ENCODE results near the gene OR12D2.
A peak's percentile ranks its signal among the peaks of the same experiment; 100 is the strongest.
"Not testable (repeated sequence)": the region's sequence is repeated elsewhere in the genome, so short reads cannot be mapped to it uniquely, and the experiment has no call there.

The OR12D2 gene, protein sequence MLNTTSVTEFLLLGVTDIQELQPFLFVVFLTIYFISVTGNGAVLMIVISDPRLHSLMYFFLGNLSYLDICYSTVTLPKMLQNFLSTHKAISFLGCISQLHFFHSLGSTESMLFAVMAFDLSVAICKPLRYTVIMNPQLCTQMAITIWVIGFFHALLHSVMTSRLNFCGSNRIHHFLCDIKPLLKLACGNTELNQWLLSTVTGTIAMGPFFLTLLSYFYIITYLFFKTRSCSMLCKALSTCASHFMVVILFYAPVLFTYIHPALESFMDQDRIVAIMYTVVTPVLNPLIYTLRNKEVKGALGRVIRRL

DNA sequence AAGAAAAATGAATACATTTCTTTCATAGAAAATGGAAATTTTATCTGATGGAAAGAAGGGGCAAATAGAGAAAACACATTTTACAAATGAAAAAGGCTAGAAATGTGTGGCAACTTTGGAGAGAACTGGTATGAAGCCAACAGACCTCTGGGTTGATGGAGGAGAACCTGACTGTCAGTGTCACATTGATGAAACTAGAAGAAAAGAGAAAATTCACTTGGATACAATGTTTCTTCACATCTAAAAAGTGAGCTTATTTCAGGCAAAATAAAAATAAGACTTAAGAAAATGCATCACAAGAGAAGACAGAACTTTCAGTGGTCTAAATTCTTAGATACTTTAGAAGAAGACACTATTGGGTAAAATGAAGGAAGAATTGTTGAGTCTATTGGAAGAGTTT lies at the start of gene OR12D2:
TSS of gene OR12D2 (plus strand) at position 301 of the 400 bp plus-strand sequence. CDS start 1,069 bp downstream, outside the sequence.
- DNase-seq (ENCODE audit: low read depth), result no peak

- not testable (repeated sequence) for DNase-seq (ENCODE audit: low read depth)
These were observed 46.1 kb upstream of the OR12D2 start for GRCh38 chr6:29349348-29349747.

- DNase-seq (ENCODE audit: low read depth), result no peak
These were observed 40.5 kb upstream of the OR12D2 start for GRCh38 chr6:29354980-29355379.

DNA sequence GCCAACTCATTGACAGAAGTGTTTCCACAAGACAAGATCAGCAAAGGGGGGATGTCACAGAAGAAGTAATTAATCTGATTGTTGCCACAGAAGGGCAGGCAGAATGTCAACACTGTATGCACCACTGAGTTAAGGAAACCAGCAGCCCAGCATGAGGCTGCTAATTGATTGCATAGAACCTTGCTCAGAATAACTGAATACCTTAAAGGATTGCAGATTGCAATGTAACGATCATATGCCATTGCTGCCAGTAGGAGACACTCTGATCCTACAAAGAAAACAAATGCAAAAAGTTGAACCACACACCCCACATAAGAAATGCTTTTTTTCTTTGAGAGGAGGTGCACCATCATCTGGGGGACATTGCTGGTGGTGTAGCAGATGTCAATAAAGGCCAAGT lies 39.8 kb upstream of the OR12D2 start:
- DNase-seq (ENCODE audit: low read depth), result no peak

GRCh38 chr6:29368765-29369164 lies 26.7 kb upstream of the OR12D2 start, which contains the start of gene OR5V1:
Gene OR5V1 (minus strand): TSS chr6:29368865. CDS start chr6:29356195, 12,670 bp downstream.
- DNase-seq (ENCODE audit: low read depth), result no peak

- no peak for DNase-seq (ENCODE audit: low read depth)
These were observed 20.2 kb upstream of the OR12D2 start, which contains the start of gene OR12D3 for GRCh38 chr6:29375191-29375590. Gene OR12D3 (minus strand): TSS chr6:29375291. CDS start chr6:29375287, 4 bp downstream.

- DNase-seq (ENCODE audit: low read depth), result peak; percentile 11
These were observed 19.4 kb upstream of the OR12D2 start for GRCh38 chr6:29376003-29376402.

GRCh38 chr6:29388533-29388932 lies 6.9 kb upstream of the OR12D2 start:
- no peak for DNase-seq (ENCODE audit: low read depth)

DNA sequence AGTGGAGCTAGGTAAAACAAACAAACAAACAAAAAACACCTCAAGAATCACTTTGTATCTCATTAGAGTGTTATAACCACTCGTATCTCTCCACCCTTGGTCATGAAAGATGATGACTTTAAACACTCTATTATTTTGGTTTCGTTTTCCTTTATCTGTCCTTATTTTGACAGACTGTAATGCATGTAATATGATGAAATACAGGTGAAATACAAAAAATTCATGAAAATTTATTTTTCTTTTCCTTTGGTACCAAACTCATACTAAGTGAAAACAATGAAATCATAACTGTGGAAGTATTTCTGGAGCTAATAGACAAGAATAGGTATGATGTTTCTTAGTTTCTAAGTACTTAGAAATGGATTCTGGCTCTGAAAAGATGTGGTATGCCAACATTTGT lies 4.1 kb downstream of the OR12D2 start:
- no peak for DNase-seq (ENCODE audit: low read depth)

DNA sequence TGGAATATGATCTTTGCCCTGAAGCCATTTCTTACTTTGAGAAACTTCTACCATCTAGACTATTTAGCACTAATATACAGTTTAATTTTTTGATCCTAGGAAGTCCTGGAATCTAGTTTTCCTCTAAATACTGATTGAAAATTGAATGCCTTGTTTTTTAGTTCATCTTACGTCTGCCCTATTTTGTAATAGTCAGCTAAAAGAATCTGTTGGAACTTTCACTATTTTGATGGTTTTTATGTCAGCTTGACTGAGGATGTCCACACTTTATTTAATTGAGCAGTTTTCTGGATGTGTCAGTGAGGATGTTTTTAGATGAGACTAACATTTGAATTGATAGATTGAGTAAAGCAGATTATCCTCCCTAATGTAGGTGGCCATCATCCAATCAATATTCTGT lies 8.4 kb downstream of the OR12D2 start:
- DNase-seq (ENCODE audit: low read depth), result no peak

GRCh38 chr6:29414588-29414987 lies 19.2 kb downstream of the OR12D2 start, which contains the start of gene OR12D1:
Gene OR12D1 (plus strand): TSS chr6:29414928.
- DNase-seq (ENCODE audit: low read depth), result no peak

GRCh38 chr6:29419516-29419915 lies 24.1 kb downstream of the OR12D2 start:
- DNase-seq (ENCODE audit: low read depth), result no peak

DNA sequence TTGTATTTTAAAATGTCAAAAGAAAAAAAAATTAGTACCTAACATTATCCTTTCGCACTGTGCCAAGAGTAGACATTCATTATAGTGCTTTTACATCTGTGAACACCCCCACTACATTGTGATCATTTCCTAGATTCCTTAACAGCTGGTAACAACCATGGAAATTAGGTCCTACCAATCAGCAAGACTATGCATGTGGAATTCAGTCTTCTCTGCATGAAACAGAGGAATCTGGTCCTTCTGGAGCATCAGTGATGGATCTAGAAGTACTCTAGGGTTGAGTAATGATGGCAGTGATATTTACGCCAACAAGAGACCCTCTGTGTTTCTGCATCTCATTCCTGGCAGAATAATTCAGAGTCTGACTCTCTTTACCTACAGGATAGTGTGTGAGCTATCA lies 28.7 kb downstream of the OR12D2 start:
- DNase-seq (ENCODE audit: low read depth), result no peak

DNA sequence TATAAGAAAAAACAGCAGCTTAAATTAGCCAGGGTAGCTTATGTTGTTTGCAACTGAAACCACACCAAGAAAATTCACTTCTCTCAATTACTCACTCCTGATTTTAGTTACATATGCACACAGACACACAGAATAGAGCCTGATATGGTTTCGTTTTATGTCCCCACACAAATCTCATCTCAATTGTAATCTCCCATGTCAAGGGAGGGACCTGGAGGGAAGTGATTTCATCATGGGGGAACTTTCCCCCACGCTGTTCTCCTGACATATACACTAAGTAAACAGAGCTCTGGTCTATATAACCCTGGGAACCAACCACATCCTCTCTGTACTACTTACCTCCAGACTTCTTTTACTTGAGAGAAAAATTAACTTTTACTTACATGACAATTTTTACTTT lies 29.1 kb downstream of the OR12D2 start:
- DNase-seq (ENCODE audit: low read depth), result no peak

DNA sequence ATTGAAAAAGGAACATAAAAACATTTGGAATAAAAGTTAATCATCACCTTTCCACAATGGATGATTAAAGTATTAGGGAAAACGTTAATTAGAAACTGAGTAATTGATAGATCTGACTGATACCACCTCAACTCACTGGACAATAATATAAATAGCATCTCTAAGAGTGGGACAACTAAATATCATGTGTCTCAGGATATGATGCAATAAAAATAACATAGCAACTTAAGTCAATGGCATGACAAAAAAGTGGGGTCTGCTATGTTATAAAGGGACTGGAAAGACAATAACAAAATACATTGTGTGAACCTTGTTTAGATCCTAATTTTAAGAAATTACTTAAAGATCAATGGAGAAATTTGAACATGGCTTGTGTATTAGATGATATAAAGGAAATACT lies 29.6 kb downstream of the OR12D2 start:
- no peak for DNase-seq (ENCODE audit: low read depth)

DNA sequence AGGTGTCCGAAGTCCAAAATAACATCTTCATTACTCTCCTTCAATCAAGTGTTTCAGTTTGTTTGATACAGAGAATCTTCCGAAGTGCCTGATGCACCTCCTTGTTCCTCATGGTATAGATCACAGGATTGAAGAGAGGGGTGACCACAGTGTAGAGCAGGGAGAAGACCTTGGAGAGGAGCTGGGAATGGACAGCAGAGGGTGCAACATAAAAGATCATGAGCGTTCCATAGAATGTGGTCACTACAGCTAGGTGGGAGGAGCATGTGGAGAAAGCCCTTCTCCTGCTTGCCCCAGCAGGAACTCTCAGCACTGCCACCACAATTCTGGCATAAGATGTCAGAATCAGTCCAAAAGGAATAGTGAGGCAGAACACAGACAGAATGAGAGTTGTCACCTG lies 31.2 kb downstream of the OR12D2 start:
- DNase-seq (ENCODE audit: low read depth), result no peak

DNA sequence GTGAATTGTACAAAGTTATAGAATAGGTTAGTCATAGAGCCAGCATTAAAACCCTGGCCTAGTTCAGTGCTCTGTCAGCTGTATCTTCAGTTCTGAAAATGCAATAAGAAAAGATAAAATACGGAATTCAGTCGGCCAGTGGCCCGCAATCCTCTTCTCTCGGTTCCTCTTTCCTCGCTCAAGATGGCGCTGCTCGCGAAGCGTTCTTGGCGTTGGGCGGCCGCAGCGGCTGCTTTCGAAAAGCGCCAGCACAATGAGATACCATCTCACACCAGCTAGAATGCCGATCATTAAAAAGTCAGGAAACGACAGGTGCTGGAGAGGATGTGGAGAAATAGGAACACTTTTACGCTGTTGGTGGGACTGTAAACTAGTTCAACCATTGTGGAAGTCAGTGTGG lies 41.3 kb downstream of the OR12D2 start:
- DNase-seq (ENCODE audit: low read depth), result not testable (repeated sequence)

GRCh38 chr6:29439006-29439405 lies 43.6 kb downstream of the OR12D2 start, which contains the start of gene OR10C1:
Gene OR10C1 (plus strand): TSS chr6:29439306. CDS start chr6:29440016, 710 bp downstream.
- no peak for DNase-seq (ENCODE audit: low read depth)

GRCh38 chr6:29442719-29443118 lies 47.3 kb downstream of the OR12D2 start:
- peak; percentile 5 for DNase-seq (ENCODE audit: low read depth)

- DNase-seq (ENCODE audit: low read depth), result not testable (repeated sequence)
These were observed 48.6 kb downstream of the OR12D2 start for GRCh38 chr6:29444031-29444430.
